NAMALWA (cell line): ENCODE measurements around the gene WNT9A.

Experiments
- DNase-seq: peaks from one replicate; pipeline ENCODE4 v3.0.0-alpha.2; 2015; ENCODE audit warnings: low spot score

The WNT9A gene

GRCh38 chr1:227954163-227954850 lies 6.6 kb upstream of the WNT9A start:
- no peak for DNase-seq

GRCh38 chr1:227953022-227953412 lies 5.3 kb upstream of the WNT9A start:
- no peak for DNase-seq

- DNase-seq: no peak
Observed at GRCh38 chr1:227952374-227953021, 4.8 kb upstream of the WNT9A start.

- DNase-seq: no peak
Observed at GRCh38 chr1:227951624-227952373, 4.1 kb upstream of the WNT9A start.

- DNase-seq: no peak
Observed at GRCh38 chr1:227950735-227951346, 3.1 kb upstream of the WNT9A start.

GRCh38 chr1:227949954-227950734 lies 2.4 kb upstream of the WNT9A start:
- no peak for DNase-seq

- no peak for DNase-seq
Observed at GRCh38 chr1:227949341-227949921, 1.7 kb upstream of the WNT9A start.

GRCh38 chr1:227948493-227949260 lies 945 bp upstream of the WNT9A start:
- no peak for DNase-seq

- no peak for DNase-seq
Observed at GRCh38 chr1:227947386-227947675, 401 bp downstream of the WNT9A start.

GRCh38 chr1:227946624-227947385 lies 927 bp downstream of the WNT9A start:
- DNase-seq: peak; percentile 56

GRCh38 chr1:227945891-227946623 lies 1.7 kb downstream of the WNT9A start:
- peak; percentile 53 for DNase-seq

GRCh38 chr1:227944931-227945890 lies 2.5 kb downstream of the WNT9A start:
- DNase-seq: no peak

GRCh38 chr1:227944090-227944930 lies 3.4 kb downstream of the WNT9A start:
- no peak for DNase-seq

GRCh38 chr1:227943381-227944089 lies 4.2 kb downstream of the WNT9A start:
- DNase-seq: no peak

- DNase-seq: no peak
Observed at GRCh38 chr1:227942716-227943261, 4.9 kb downstream of the WNT9A start.

GRCh38 chr1:227942021-227942715 lies 5.6 kb downstream of the WNT9A start:
- no peak for DNase-seq
